Measurements from ENCODE around the gene SPAG5. TPM values are rescaled to one million over a fixed set of nuclear protein-coding genes. Genes with fewer than 3 reads are reported as not detected.

SPAG5 gene
- polyA plus RNA-seq, 1 donor from 2014 or later: 19.9 TPM

- Histone ChIP-seq H3K27me3 (ENCODE audit: insufficient read depth, low read depth, low read length) (no peaks in the 10 kb centered on the region), H3K4me2 (ENCODE audit: low read length) (no peak overlapping the region), H3K9ac (ENCODE audit: low read length) (no peak overlapping the region), H3K4me3 (ENCODE audit: low read length) (no peak overlapping the region), H3K36me3 (ENCODE audit: insufficient read depth, low read length) (no peaks in the 10 kb centered on the region), H4K20me1 (ENCODE audit: insufficient read depth) (no peaks in the 10 kb centered on the region), H3K79me2 (replicated peaks; ENCODE audit: insufficient read depth, low read length) (no peaks in the 10 kb centered on the region), H3F3A (ENCODE audit: insufficient read depth, low read length, poor library complexity, severe bottlenecking) (no peaks in the 10 kb centered on the region), H3K9me2 (ENCODE audit: insufficient read depth, low read length) (no peaks in the 10 kb centered on the region), H3K9me3 (ENCODE audit: low read length) (no peaks in the 10 kb centered on the region), H2AFZ (ENCODE audit: low read depth, low read length) (no peak overlapping the region), H3K27ac (ENCODE audit: low read length) (no peak overlapping the region)
- TF ChIP-seq CTCF (IDR thresholded peaks at IDR 0.05; ENCODE audit: poor library complexity, severe bottlenecking) (no peak), EZH2 (IDR thresholded peaks at IDR 0.05; ENCODE audit: borderline replicate concordance, insufficient read depth, low read length, poor library complexity, severe bottlenecking) (no peak), SMC3 (conservative IDR thresholded peaks at IDR 0.05; ENCODE audit: poor library complexity) (no peak), RAD21 (conservative IDR thresholded peaks at IDR 0.05) (no peak), TAF1 (IDR thresholded peaks at IDR 0.05; ENCODE audit: low read depth) (no peak)
Measured at GRCh38 chr17:28528327-28529012, 70.4 kb downstream of the SPAG5 start.

GRCh38 chr17:28527859-28528258 lies 71.0 kb downstream of the SPAG5 start:
- no peak for TF ChIP-seq RAD21 (conservative IDR thresholded peaks at IDR 0.05)
- TF ChIP-seq TAF1 (IDR thresholded peaks at IDR 0.05; ENCODE audit: low read depth): no peak
- TF ChIP-seq POLR2AphosphoS5 (IDR thresholded peaks at IDR 0.05): no peak
- no peak for TF ChIP-seq CTCF (IDR thresholded peaks at IDR 0.05; ENCODE audit: poor library complexity, severe bottlenecking)
- TF ChIP-seq REST (IDR thresholded peaks at IDR 0.05; ENCODE audit: borderline replicate concordance): no peak
- no peak for TF ChIP-seq EZH2 (IDR thresholded peaks at IDR 0.05; ENCODE audit: borderline replicate concordance, insufficient read depth, low read length, poor library complexity, severe bottlenecking)
- TF ChIP-seq MXI1 (conservative IDR thresholded peaks at IDR 0.05; ENCODE audit: poor library complexity, severe bottlenecking): no peak
- no peak for TF ChIP-seq EP300 (conservative IDR thresholded peaks at IDR 0.05; ENCODE audit: poor library complexity, severe bottlenecking)
- no peak for TF ChIP-seq SMC3 (conservative IDR thresholded peaks at IDR 0.05; ENCODE audit: poor library complexity)
- Histone ChIP-seq H3K27ac (ENCODE audit: low read length) (no peak overlapping the region), H2AFZ (ENCODE audit: low read depth, low read length) (no peak overlapping the region), H3K36me3 (ENCODE audit: insufficient read depth, low read length) (no peaks in the 10 kb centered on the region), H3K79me2 (replicated peaks; ENCODE audit: insufficient read depth, low read length) (no peaks in the 10 kb centered on the region), H3F3A (ENCODE audit: insufficient read depth, low read length, poor library complexity, severe bottlenecking) (no peaks in the 10 kb centered on the region), H3K9ac (ENCODE audit: low read length) (no peak overlapping the region), H4K20me1 (ENCODE audit: insufficient read depth) (no peaks in the 10 kb centered on the region), H3K4me2 (ENCODE audit: low read length) (no peak overlapping the region), H3K4me3 (ENCODE audit: low read length) (no peak overlapping the region), H3K9me3 (ENCODE audit: low read length) (no peaks in the 10 kb centered on the region), H3K9me2 (ENCODE audit: insufficient read depth, low read length) (no peaks in the 10 kb centered on the region), H3K27me3 (ENCODE audit: insufficient read depth, low read depth, low read length) (no peaks in the 10 kb centered on the region)

Other genes starting within 250 kb of the SPAG5 start
- gene POLDIP2, start 241.5 kb downstream of the SPAG5 start, polyA plus RNA-seq: 75.4 and 84.0 TPM in 2 replicates
- not detected in 2 replicates for gene SEBOX, start 233.8 kb downstream of the SPAG5 start, polyA plus RNA-seq
- 1.2 and 1.5 TPM in 2 replicates for gene VTN, start 228.7 kb downstream of the SPAG5 start, polyA plus RNA-seq
- gene SARM1, start 227.3 kb downstream of the SPAG5 start, polyA plus RNA-seq: 21.6 and 23.9 TPM in 2 replicates
- 12.3 and 15.3 TPM in 2 replicates for gene SLC46A1, start 192.8 kb downstream of the SPAG5 start, polyA plus RNA-seq
- gene SLC13A2, start 125.4 kb downstream of the SPAG5 start, polyA plus RNA-seq: not detected in 2 replicates
- not detected in 2 replicates for gene FOXN1, start 92.7 kb downstream of the SPAG5 start, polyA plus RNA-seq
- gene UNC119, start 46.4 kb downstream of the SPAG5 start, polyA plus RNA-seq: 218 and 231 TPM in 2 replicates
- gene PIGS, start 27.5 kb downstream of the SPAG5 start, polyA plus RNA-seq: 37.6 and 58.5 TPM in 2 replicates
- gene ALDOC, start 22.1 kb downstream of the SPAG5 start, polyA plus RNA-seq: 3.6 and 4.0 TPM in 2 replicates
- 45.7 and 47.5 TPM in 2 replicates for gene RSKR, start 15.2 kb upstream of the SPAG5 start, polyA plus RNA-seq
- 52.1 and 54.4 TPM in 2 replicates for gene BLTP2, start 46.1 kb upstream of the SPAG5 start, polyA plus RNA-seq
- gene SDF2, start 62.9 kb upstream of the SPAG5 start, polyA plus RNA-seq: 113 and 129 TPM in 2 replicates
- 19.0 and 20.4 TPM in 2 replicates for gene SUPT6H, start 63.2 kb upstream of the SPAG5 start, polyA plus RNA-seq
- gene PROCA1, start 112.9 kb upstream of the SPAG5 start, polyA plus RNA-seq: 18.8 and 20.7 TPM in 2 replicates
- 3.4 and 9.3 TPM in 2 replicates for gene RAB34, start 118.8 kb upstream of the SPAG5 start, polyA plus RNA-seq
- 292 and 297 TPM in 2 replicates for gene RPL23A, start 121.0 kb upstream of the SPAG5 start, polyA plus RNA-seq
- not detected in 2 replicates for gene TLCD1, start 127.2 kb upstream of the SPAG5 start, polyA plus RNA-seq
- gene NEK8, start 129.8 kb upstream of the SPAG5 start, polyA plus RNA-seq: 1.5 and 2.0 TPM in 2 replicates
- 139 and 146 TPM in 2 replicates for gene TRAF4, start 145.0 kb upstream of the SPAG5 start, polyA plus RNA-seq
- gene FAM222B, start 243.8 kb upstream of the SPAG5 start, polyA plus RNA-seq: 1.9 and 6.4 TPM in 2 replicates